DOHH2 (cell line): ENCODE data around the gene GRPEL2.

Experiments
- CTCF ChIP-seq: fragments of 200-600 bp; sonication (generic); IDR thresholded peaks from one replicate; pipeline ENCODE4 v1.5.1; 2014; ENCODE audit warnings: antibody characterized with exemption, mild to moderate bottlenecking, low read depth, low read length; ENCODE audit not compliant: poor library complexity, severe bottlenecking
- EZH2phosphoT487 ChIP-seq: fragments of 200-600 bp; sonication (generic); IDR thresholded peaks from 2 replicates; pipeline ENCODE4 v1.6.1; 2017; ENCODE audit warnings: borderline replicate concordance, mild to moderate bottlenecking, antibody characterized with exemption, low read length, moderate library complexity, mixed read lengths

- TF ChIP-seq EZH2phosphoT487 (no peak), CTCF (no peak)
Observed at GRCh38 chr5:149324641-149325040, 20.7 kb upstream of the GRPEL2 start.
